HL-60 (cell line): ENCODE measurements around the gene CCDC83.

Experiments
- CTCF ChIP-seq: IDR thresholded peaks from one replicate; pipeline ENCODE4 v1.5.1; 2011; ENCODE audit warnings: low read length, control low read depth, inconsistent platforms; ENCODE audit not compliant: insufficient read depth
- REST ChIP-seq: IDR thresholded peaks from 2 replicates; pipeline ENCODE4 v1.6.1; 2012; ENCODE audit warnings: low read depth; ENCODE audit not compliant: insufficient replicate concordance

- TF ChIP-seq REST (no peak), CTCF (no peak)
These were observed 8.7 kb downstream of the CCDC83 start for GRCh38 chr11:85863855-85864254.
